GM13976 (cell line): ENCODE results near the gene YDJC.
A peak's percentile ranks its signal among the peaks of the same experiment; 100 is the strongest.
"Not testable (repeated sequence)": the region's sequence is repeated elsewhere in the genome, so short reads cannot be mapped to it uniquely, and the experiment has no call there.

ENCODE experiments used
- DNase-seq: peaks from one replicate; pipeline ENCODE4 v3.0.0; 2012; ENCODE audit warnings: low spot score
- in situ Hi-C: fragments of 300-500 bp; cut with MboI; formaldehyde crosslinking; loops from one replicate; pipeline ENCODE4 v1.12.0; 2022; ENCODE audit warnings: low sequenced_read_pairs, mixed read lengths, inconsistent platforms; ENCODE audit not compliant: unreplicated experiment
- TF ChIP-seq, protein P1 (sequence below): IDR thresholded peaks from 2 replicates; pipeline ENCODE4 v1.5.1; 2012; ENCODE audit warnings: borderline replicate concordance, mild to moderate bottlenecking; ENCODE audit not compliant: insufficient read depth; ENCODE audit errors: extremely low read depth, missing control alignments, control extremely low read depth

Gene YDJC, protein sequence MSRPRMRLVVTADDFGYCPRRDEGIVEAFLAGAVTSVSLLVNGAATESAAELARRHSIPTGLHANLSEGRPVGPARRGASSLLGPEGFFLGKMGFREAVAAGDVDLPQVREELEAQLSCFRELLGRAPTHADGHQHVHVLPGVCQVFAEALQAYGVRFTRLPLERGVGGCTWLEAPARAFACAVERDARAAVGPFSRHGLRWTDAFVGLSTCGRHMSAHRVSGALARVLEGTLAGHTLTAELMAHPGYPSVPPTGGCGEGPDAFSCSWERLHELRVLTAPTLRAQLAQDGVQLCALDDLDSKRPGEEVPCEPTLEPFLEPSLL

DNA sequence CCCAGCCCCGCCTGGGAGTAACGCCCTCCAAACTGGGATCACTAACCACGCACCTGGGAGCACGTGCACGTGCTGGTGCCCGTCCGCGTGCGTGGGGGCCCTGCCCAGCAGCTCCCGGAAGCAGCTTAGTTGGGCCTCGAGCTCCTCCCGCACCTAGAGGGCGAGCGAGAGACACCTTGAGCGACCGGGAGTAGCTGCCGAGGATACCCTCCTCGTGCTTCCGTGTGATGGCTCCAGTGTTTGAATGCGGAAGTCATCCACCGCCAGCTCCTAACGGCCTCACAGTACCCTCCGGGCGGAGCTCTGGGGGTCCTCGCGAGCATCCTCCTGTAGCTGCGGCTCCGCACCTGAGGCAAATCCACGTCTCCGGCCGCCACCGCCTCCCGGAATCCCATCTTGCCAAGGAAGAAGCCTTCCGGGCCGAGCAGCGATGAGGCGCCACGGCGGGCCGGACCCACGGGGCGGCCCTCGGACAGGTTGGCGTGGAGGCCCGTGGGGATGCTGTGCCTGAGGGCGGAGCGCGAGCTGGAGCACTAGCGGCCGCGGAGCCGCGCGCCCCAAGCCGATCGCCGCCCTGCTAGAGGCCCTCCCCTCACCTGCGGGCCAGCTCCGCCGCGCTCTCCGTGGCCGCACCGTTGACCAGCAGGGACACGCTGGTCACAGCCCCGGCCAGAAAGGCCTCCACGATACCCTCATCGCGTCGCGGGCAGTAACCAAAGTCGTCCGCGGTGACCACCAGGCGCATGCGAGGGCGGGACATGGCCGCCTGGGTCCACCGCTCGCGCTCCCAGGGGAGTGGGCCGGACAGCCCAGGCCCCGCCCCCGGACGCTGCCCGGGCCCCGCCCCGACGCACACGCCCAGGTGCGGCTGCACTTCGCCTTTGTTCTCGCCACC, at the start of gene YDJC:
YDJC (minus strand) TSS at position 768 of the 895 bp plus-strand sequence; CDS start at position 760, 8 bp downstream.
- TF ChIP-seq, protein P1, sequence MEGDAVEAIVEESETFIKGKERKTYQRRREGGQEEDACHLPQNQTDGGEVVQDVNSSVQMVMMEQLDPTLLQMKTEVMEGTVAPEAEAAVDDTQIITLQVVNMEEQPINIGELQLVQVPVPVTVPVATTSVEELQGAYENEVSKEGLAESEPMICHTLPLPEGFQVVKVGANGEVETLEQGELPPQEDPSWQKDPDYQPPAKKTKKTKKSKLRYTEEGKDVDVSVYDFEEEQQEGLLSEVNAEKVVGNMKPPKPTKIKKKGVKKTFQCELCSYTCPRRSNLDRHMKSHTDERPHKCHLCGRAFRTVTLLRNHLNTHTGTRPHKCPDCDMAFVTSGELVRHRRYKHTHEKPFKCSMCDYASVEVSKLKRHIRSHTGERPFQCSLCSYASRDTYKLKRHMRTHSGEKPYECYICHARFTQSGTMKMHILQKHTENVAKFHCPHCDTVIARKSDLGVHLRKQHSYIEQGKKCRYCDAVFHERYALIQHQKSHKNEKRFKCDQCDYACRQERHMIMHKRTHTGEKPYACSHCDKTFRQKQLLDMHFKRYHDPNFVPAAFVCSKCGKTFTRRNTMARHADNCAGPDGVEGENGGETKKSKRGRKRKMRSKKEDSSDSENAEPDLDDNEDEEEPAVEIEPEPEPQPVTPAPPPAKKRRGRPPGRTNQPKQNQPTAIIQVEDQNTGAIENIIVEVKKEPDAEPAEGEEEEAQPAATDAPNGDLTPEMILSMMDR, result peak; percentile 81
- in situ Hi-C loops, result loop anchor here (5.0 kb wide), 1 partner anchor 47 kb away; no protein-coding TSS in a partner anchor
- DNase-seq, result peak; percentile 96

DNA sequence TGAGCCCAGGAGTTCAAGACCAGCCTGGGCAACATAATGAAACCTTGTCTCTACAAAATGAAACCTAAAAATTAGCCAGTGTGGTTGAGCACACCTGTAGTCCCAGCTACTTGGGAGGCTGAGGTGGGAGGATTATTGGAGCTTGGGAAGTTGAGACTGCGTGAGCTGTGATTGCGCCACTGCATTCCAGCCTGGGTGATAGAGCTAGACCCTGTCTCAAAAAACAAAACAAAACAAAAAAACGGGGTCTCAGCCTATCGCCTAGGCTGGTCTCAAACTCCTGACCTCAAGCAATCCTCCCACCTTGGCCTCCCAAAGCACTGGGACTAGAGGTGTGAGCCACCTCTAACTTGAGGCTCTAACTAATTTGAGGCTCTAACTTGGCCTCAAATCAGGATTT, 49.6 kb upstream of the YDJC start:
- TF ChIP-seq, protein P1, result no peak
- in situ Hi-C loops, result no loop called here

DNA sequence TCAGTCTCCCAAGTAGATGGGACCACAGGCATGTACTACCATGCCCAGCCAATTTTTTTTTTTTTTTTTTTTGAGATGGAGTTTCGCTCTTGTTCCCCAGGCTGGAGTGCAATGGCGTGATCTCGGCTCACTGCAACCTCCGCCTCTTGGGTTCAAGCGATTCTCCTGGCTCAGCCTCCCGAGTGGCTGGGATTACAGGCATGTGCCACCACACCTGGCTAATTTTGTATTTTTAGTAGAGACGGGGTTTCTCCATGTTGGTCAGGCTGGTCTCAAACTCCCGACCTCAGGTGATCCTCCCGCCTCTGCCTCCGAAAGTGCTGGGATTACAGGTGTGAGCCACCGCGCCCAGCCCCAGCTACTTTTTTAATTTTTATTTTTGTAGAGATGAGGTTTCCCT, 49.0 kb upstream of the YDJC start:
- in situ Hi-C loops, DNase-seq: not testable (repeated sequence)

More for the DNA sequence above, 49.6 kb upstream of the YDJC start:
- DNase-seq, result no peak

DNA sequence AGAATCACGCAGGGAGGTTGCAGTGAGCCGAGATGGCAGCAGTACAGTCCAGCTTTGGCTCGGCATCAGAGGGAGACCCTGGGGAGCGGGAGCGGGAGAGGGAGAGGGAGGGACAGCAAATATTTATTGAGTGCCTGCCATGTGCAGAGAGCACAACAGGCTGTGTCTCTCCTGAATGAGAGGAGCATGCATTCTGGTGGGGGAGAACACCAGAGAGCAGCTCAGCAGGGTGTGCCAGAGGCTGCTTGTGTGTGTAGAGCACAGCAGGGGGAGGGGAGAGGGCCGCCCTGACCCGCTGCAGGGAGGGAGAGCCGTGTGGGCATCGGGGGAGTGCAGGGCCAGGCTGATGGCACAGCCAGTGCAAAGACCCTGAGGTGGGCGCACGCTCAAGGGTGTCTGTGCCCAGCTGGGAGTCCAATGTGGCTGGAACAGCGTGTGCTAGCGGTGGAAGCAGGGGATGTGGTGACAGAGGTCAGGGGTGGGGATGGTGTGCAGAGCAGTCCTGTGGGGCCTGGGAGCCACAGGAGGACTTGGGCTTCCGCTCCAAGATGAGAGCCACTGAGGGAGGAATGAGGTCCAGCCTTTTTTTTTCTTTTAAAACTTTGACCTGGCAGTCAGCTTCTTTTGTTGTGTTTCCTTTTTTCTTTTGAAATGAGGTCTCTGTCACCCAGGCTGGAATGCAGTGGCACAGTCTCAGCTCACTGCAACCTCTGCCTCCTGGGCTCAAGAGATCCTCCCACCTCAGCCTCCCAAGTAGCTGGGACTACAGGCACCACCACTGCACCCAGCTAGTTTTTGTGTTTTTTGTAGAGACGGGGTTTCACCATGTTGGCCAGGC, 48.0 kb upstream of the YDJC start:
- in situ Hi-C loops, result no loop called here
- TF ChIP-seq, protein P1, result no peak
- DNase-seq, result no peak

DNA sequence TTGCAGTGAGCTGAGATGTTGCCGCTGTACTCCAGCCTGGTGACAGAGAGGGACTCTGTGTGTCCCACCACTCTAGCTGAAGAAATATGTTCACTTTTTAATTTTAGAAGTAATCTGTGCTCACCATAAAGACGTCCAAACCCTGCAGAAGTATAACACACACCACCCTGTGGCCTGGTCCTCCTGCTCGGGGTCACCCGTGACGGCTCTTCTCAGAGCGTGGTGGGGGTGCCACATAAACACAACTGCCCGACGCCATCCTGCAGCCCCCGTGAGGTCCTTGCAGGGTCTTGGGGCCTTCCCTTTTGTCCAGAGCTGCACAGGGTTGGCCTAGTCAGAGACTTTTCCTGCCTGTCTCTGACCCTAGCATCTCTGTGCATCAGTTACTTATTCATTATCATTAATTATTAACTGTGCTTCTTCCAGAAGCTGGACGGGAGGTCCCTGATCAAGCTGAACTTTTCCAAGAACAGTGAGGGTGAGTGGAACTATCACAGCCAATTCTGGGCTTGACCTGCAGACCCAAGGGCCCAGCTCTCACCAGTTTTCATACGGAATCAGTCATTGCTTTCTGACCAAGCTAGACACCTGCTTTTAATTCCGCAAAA, 44.9 kb upstream of the YDJC start:
- TF ChIP-seq, protein P1, result no peak
- no peak for DNase-seq
- in situ Hi-C loops, result no loop called here

DNA sequence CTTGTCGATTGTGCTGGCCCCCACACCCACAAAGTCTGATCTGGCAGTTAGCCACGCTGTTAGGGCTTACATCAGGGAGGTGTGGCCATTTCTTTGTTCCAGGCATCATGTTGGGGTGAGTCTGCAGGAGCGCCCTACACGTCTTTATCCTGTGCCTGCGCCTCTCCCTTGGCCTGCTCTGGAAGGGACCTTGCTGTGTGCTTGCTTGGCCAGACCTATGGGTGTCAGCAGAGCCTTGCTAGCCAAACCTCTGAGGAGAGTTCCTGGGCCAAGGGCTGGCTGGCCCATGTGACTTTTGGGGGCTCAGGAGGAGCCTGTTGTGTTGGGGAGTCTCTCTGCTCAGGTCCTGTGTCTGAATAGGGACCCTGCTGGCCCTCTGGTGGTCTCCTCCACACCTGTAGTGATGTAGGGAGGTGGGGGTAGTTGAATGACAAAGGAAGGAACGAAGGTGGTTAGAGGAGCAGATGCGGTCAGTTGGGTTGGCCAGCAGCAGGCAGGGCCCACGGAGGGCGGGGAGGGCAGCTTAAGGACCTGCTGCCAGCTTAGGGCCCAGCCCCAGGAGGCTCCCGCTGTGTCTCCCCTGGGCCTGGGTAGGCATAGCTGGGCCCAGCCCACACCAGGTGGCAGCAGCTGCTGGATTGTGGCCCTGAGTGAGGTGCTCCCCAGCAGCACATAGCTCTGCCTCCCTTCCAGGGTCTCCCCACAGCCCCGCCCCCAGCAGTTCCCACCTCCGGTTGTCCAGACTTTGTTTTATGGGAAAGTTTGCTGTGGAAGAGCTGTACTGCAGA, 43.9 kb upstream of the YDJC start:
- in situ Hi-C loops, result no loop called here
- no peak for DNase-seq
- TF ChIP-seq, protein P1, result no peak
